Prostate gland (tissue), 2 donors: ENCODE data around the gene RAB15. TPM values are rescaled to one million over a fixed set of nuclear protein-coding genes. Genes with fewer than 3 reads are reported as not detected.

Source experiments
- DNase-seq: peaks from one replicate; pipeline ENCODE4 v3.0.0-alpha.2; 2019; ENCODE audit warnings: low spot score
- H3K27ac ChIP-seq, 2 donors: fragments of 200-600 bp; sonication (generic); 2 replicates each; pipeline ENCODE4 v1.5.1; 2017 to 2019
- H3K27me3 ChIP-seq: fragments of 200-600 bp; sonication (generic); replicated peaks from 2 replicates; pipeline ENCODE4 v1.5.1; 2019; ENCODE audit not compliant: insufficient read depth
- H3K36me3 ChIP-seq, 2 donors: fragments of 200-600 bp; sonication (generic); 1 replicate in 1 of 2; 2 replicates in 1 of 2; pipeline versions ENCODE4 v1.5.1 to v1.8.1; 2017 to 2019
- H3K4me1 ChIP-seq: fragments of 200-600 bp; sonication (generic); replicated peaks from 2 replicates; pipeline ENCODE4 v1.5.1; 2019
- H3K4me3 ChIP-seq, 2 donors: fragments of 200-600 bp; sonication (generic); 2 replicates each; pipeline ENCODE4 v1.5.1; 2017 to 2019
- H3K9me3 ChIP-seq: fragments of 200-600 bp; sonication (generic); 2 replicates; pipeline ENCODE4 v1.5.1; 2017
- POLR2A ChIP-seq: fragments of 450-650 bp; IDR thresholded peaks from one replicate; pipeline ENCODE4 v1.6.1; 2016; ENCODE audit warnings: antibody characterized with exemption, mild to moderate bottlenecking
- POLR2AphosphoS5 ChIP-seq: sonication (generic); formaldehyde crosslinking; IDR thresholded peaks from one replicate; pipeline ENCODE4 v1.6.1; 2017; ENCODE audit warnings: antibody characterized with exemption
- WGBS: methylation state at CpG from one replicate; pipeline ENCODE4 v1.1.5; 2018; 5-methylcytosine and 5-hydroxymethylcytosine counted together
- intact Hi-C: fragments of 100-400 bp; cut with DNase I; formaldehyde crosslinking; loops from one replicate; pipeline ENCODE4 v1.14.2; 2022
- total RNA-seq, 2 donors: library from RNA; depleted of rRNA; stranded (reverse); fragments of >200 nt; gene quantifications; one replicate each; pipeline ENCODE4 v1.1.0, GENCODE V29; 2016
- TF ChIP-seq, protein P1 (sequence below), 4 experiments: fragments of 200-600 bp in 2 of 4; fragments of 450-650 bp in 2 of 4; sonication (generic) in 2 of 4; IDR thresholded peaks; 1 replicate in 3 of 4; 2 replicates in 1 of 4; pipeline ENCODE4 v1.5.1; 2016 to 2019; ENCODE audit warnings: antibody characterized with exemption in 4 of 4, mild to moderate bottlenecking in 2 of 4, moderate library complexity in 2 of 4

The RAB15 gene
- total RNA-seq, 2 donors from 2014 or later, result 10.1 to 17.5 TPM

DNA sequence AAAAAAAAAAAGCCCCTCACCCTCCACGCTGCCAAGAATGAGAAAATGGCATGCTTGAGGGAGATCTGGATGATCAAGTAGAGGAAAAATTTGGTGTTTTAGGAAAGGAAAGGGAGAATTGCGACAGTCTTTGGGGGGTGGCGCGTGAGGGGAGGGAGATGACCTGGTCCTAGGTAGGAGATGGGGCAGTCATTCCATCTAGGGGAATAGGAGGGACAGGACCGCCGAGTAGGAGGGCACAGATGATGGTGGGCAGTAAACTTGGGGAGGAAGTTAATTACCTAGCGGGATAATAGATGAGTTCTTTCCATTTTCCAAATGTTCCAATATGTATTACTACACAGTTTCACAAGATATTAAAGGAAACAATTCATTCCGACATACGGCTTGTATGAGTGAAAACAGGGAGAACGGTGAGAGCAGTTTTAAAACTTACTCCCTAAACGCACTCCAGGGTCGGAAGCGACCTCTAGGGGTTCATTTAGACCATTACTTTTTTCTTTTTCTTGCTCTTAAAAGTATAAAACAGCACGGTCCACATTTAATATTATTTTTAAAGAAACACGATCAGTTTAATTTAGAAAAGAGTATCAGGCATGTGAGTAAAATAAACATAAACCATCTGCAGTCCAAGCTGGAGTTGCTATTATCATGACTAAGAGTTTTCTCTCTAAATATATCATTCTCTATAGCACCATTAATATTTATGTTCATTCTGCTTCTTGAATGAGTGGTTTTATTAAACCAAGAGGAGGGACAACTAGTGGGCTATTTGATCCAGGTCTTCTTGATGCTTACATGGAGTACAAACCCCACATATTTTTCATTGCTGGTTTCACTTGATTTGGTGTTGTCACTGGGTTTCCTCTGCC lies 11.5 kb upstream of the RAB15 start:
- no peaks in the 10 kb centered on the region for H3K27me3 ChIP-seq
- no peak overlapping the region for H3K27ac ChIP-seq
- H3K9me3 ChIP-seq, result no peaks in the 10 kb centered on the region
- WGBS, result 5% methylated on average over 15 of the region's 15 CpGs
- DNase-seq, result peak; percentile 43
- H3K4me1 ChIP-seq, result no peaks in the 10 kb centered on the region
- H3K36me3 ChIP-seq, result no peaks in the 10 kb centered on the region
- no peak overlapping the region for H3K4me3 ChIP-seq
- intact Hi-C loops, result loop anchor here (5.0 kb wide), 1 partner anchor 161 kb away; no protein-coding TSS in a partner anchor
- TF ChIP-seq, protein P1, sequence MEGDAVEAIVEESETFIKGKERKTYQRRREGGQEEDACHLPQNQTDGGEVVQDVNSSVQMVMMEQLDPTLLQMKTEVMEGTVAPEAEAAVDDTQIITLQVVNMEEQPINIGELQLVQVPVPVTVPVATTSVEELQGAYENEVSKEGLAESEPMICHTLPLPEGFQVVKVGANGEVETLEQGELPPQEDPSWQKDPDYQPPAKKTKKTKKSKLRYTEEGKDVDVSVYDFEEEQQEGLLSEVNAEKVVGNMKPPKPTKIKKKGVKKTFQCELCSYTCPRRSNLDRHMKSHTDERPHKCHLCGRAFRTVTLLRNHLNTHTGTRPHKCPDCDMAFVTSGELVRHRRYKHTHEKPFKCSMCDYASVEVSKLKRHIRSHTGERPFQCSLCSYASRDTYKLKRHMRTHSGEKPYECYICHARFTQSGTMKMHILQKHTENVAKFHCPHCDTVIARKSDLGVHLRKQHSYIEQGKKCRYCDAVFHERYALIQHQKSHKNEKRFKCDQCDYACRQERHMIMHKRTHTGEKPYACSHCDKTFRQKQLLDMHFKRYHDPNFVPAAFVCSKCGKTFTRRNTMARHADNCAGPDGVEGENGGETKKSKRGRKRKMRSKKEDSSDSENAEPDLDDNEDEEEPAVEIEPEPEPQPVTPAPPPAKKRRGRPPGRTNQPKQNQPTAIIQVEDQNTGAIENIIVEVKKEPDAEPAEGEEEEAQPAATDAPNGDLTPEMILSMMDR (IDR thresholded peaks at IDR 0.05), result peak in 3 of 4 experiments; percentile 44 to 72 (median 70)
- peak; percentile 20 for TF ChIP-seq POLR2AphosphoS5
- no peak for TF ChIP-seq POLR2A

DNA sequence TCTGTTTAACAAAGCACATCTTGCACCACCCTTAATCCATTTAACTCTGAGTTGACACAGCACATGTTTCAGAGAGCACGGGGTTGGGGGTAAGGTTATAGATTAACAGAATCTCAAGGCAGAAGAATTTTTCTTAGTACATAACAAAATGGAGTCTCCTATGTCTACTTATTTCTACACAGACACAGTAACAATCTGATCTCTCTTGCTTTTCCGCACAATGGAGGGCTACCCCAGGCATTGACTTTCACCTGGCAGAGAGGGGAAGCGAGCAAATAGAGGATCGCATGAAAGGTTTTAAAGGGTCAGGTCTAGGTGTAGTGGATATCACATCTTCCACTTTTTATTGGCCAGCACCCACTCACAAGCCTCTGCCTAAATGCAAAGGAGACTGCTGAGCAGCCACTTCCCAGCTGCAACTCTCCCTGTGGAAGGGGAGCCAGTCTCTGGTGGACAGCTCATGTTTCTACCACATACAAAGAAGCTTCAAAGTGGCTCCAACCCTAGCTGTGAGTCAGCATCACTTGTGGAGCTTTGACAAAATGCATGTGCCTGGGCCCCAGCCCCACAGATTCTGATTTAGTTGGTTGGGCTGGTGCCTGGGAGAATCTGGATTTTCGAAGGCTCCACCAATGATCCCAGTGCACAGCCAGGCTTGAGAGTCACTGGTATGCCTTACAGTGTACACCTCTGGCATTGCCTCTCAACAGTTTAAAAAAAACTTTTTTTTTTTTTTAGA lies 7.4 kb upstream of the RAB15 start:
- H3K4me1 ChIP-seq, result no peaks in the 10 kb centered on the region
- H3K36me3 ChIP-seq, result no peaks in the 10 kb centered on the region
- intact Hi-C loops, result loop anchor here (5.0 kb wide), 1 partner anchor 157 kb away; no protein-coding TSS in a partner anchor
- H3K4me3 ChIP-seq, result no peak overlapping the region
- no peak overlapping the region for H3K27ac ChIP-seq
- DNase-seq, result no peak
- WGBS, result 78% methylated on average over 5 of the region's 5 CpGs
- no peaks in the 10 kb centered on the region for H3K27me3 ChIP-seq
- H3K9me3 ChIP-seq, result no peaks in the 10 kb centered on the region
- TF ChIP-seq POLR2AphosphoS5, result no peak
- TF ChIP-seq, protein P1 (IDR thresholded peaks at IDR 0.05), result no peak
- TF ChIP-seq POLR2A, result no peak

DNA sequence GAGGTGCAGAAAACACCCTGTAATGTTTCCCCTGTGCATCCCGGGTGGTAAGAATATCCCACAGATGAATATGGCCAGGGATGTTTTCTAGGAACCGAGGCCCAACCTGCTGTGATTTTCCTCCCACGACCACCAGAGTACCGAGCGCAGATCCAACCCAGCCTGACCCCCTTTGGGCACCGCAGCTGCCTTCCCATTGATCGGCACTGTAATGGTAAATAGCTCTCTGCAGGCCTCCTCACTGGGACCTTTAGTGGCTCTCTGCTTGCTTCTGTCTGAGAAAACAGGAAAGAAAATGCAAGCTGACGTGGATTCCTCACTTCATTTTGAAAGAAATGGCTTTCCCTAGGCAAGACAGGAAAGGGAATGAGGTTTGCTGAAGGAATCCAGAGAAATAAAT lies 2.4 kb upstream of the RAB15 start:
- Histone ChIP-seq H3K4me1 (no peaks in the 10 kb centered on the region), H3K9me3 (no peaks in the 10 kb centered on the region), H3K36me3 (no peaks in the 10 kb centered on the region), H3K27me3 (no peaks in the 10 kb centered on the region), H3K4me3 (no peak overlapping the region), H3K27ac (no peak overlapping the region)
- DNase-seq, result no peak
- intact Hi-C loops, result no loop called here
- TF ChIP-seq POLR2A (no peak), POLR2AphosphoS5 (no peak)
- TF ChIP-seq, protein P1 (IDR thresholded peaks at IDR 0.05), result no peak
- 77% methylated on average over 8 of the region's 8 CpGs for WGBS

DNA sequence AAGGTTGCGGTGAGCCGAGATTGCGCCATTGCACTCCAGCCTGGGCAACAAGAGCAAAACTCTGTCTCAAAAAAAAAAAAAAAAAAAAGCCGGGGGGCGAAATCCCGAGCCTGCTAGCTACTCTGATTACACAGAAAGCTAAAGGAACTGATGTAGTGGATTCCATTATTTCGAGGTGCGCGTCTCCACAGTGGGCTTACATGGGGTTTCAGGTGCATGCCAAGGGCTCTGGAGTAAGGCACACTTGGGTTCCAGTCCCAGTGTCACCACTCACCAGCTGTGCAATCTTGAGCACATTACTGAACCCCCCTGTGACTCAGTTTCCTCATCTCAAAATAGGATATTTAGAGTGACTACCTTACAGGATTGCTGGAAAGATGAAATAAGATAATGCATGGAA lies 1.7 kb upstream of the RAB15 start:
- no peaks in the 10 kb centered on the region for H3K4me1 ChIP-seq
- no peak for DNase-seq
- intact Hi-C loops, result no loop called here

More for the DNA sequence above, 1.7 kb upstream of the RAB15 start:
- Histone ChIP-seq H3K27me3 (no peaks in the 10 kb centered on the region), H3K9me3 (no peaks in the 10 kb centered on the region), H3K27ac (no peak overlapping the region), H3K36me3 (no peaks in the 10 kb centered on the region), H3K4me3 (no peak overlapping the region)
- TF ChIP-seq POLR2AphosphoS5 (no peak), POLR2A (no peak)
- TF ChIP-seq, protein P1 (IDR thresholded peaks at IDR 0.05), result no peak
- WGBS, result 95% methylated on average over 9 of the region's 9 CpGs
